ENCODE data around the gene CFAP20.

Gene CFAP20

DNA sequence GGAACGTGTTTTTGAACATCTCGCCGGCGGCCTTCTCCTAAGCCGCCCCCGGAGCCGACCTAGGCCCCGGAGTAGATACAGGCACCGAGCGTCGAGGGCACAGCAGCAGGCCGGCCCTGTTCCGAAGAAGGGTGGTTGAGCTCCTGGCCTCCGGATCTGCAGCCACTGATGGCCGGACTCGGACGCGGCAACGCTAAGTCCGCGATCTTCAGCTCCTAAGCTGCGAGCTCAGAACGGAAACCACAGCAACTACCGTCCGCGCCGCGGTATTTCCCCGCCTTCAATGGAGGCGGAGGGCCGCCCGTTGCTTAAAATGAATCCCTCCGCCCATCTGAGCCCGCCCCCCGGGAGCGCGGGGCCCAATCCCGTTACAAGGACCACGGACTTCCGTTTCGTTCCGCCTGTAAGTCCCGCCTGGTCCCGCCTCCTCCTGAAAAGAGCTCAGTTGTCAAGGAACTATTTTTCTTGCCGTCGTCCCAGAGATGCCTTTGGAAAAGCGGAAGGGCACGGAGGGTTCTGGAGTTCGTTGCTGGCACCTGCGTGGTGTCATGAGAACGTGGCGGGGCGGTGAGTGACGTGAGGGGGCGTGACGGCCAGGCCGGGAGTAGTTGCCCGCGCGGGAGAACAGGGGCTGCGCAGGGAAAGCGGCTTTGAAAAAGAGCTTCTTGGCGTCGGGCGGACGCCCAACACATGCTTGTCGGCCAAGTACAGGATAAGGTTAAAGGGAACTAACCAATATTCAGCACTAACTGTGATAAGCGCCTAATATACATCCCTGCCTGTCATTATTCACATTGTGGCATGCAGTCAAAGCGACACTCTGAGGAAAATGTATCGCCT is at the start of gene CFAP20:
Gene CFAP20 (minus strand): TSS at position 285 of the 840 bp plus-strand sequence. CDS start 266 bp downstream, at position 19.
- H3K9me3 Mint-ChIP-seq, result peaks cover 5% of the 10 kb centered on the region
- no peak for TF ChIP-seq CTCF (IDR thresholded peaks at IDR 0.05; ENCODE audit: unreplicated experiment in 3 of 3)
- peak within 1 kb of the TSS; percentile 68 to 82 (median 80) for H3K27ac Mint-ChIP-seq
- peaks cover 4% of the 10 kb centered on the region for H3K36me3 Mint-ChIP-seq (ENCODE audit: low read depth)
- H3K4me3 Mint-ChIP-seq, result peak within 1 kb of the TSS; percentile 80 to 86 (median 82)
- H3K27me3 Mint-ChIP-seq (ENCODE audit: low read depth), result no peaks in the 10 kb centered on the region
- H3K4me1 Mint-ChIP-seq, result peaks cover 34% of the 10 kb centered on the region

- Mint-ChIP-seq H3K9me3 (no peaks in the 10 kb centered on the region), H3K4me1 (no peaks in the 10 kb centered on the region), H3K36me3 (ENCODE audit: low read depth) (peaks cover 71% of the 10 kb centered on the region), H3K27ac (no peak overlapping the region), H3K4me3 (no peak overlapping the region), H3K27me3 (ENCODE audit: low read depth) (no peaks in the 10 kb centered on the region)
- TF ChIP-seq CTCF (IDR thresholded peaks at IDR 0.05; ENCODE audit: unreplicated experiment in 3 of 3), result no peak
These were observed 48.2 kb upstream of the CFAP20 start for GRCh38 chr16:58177353-58177710.

- TF ChIP-seq CTCF (IDR thresholded peaks at IDR 0.05; ENCODE audit: unreplicated experiment in 3 of 3), result no peak
- Mint-ChIP-seq H3K27ac (no peak overlapping the region), H3K27me3 (ENCODE audit: low read depth) (no peaks in the 10 kb centered on the region), H3K4me3 (no peak overlapping the region), H3K4me1 (no peaks in the 10 kb centered on the region), H3K9me3 (no peaks in the 10 kb centered on the region), H3K36me3 (ENCODE audit: low read depth) (peaks cover 72% of the 10 kb centered on the region)
These were observed 47.6 kb upstream of the CFAP20 start for GRCh38 chr16:58176608-58177352.

- Mint-ChIP-seq H3K9me3 (no peaks in the 10 kb centered on the region), H3K27ac (no peak overlapping the region), H3K4me3 (no peak overlapping the region), H3K4me1 (no peaks in the 10 kb centered on the region), H3K36me3 (ENCODE audit: low read depth) (peaks cover 69% of the 10 kb centered on the region), H3K27me3 (ENCODE audit: low read depth) (no peaks in the 10 kb centered on the region)
- TF ChIP-seq CTCF (IDR thresholded peaks at IDR 0.05; ENCODE audit: unreplicated experiment in 3 of 3), result no peak
These were observed 41.0 kb upstream of the CFAP20 start for GRCh38 chr16:58170223-58170622.

DNA sequence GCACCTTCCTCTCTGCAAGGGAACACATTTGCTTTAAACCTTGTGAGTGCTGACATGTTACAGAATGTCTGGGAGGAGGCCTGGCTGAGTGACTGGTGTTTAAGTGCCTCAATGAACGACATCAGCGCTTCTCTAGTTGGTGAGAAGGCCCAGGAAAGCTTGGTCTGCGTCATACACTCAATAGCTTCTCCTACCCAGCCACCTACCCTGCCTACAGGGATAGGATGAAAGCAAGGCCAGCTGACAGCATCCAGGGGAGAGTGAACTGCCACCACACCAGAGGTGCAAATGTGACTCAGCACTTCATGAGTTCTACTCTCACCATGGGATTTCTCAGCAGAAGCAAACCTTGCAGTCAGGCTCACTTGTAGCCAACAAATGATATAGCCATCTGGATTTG is 31.7 kb upstream of the CFAP20 start:
- Mint-ChIP-seq H3K9me3 (no peaks in the 10 kb centered on the region), H3K36me3 (ENCODE audit: low read depth) (peaks cover 74% of the 10 kb centered on the region), H3K27ac (peak overlapping the region in 1 of 3 experiments; percentile 54), H3K27me3 (ENCODE audit: low read depth) (no peaks in the 10 kb centered on the region), H3K4me3 (no peak overlapping the region), H3K4me1 (no peaks in the 10 kb centered on the region)
- no peak for TF ChIP-seq CTCF (IDR thresholded peaks at IDR 0.05; ENCODE audit: unreplicated experiment in 3 of 3)

Data from nephron (organoid).